ENCODE data around the gene XPO1.

The XPO1 gene

DNA sequence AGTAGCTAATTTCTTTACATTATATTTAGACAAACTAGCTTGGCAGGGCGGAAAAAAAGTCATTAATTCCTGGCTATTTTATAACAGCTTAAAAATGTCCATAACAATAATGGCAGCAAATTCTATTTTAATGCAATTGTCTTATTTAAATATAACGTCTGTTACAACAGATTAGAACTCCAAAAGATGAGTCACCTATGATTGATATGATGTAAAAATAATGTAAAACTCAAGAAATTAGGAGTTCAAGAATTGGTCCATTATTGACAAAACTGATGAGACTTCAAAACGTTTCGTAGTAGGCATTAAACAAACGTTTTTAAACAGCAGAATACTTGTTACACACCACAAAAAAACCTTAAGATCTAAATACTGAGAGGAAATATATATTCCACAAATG lies 2.7 kb downstream of the XPO1 start:
- TF ChIP-seq, protein P1, sequence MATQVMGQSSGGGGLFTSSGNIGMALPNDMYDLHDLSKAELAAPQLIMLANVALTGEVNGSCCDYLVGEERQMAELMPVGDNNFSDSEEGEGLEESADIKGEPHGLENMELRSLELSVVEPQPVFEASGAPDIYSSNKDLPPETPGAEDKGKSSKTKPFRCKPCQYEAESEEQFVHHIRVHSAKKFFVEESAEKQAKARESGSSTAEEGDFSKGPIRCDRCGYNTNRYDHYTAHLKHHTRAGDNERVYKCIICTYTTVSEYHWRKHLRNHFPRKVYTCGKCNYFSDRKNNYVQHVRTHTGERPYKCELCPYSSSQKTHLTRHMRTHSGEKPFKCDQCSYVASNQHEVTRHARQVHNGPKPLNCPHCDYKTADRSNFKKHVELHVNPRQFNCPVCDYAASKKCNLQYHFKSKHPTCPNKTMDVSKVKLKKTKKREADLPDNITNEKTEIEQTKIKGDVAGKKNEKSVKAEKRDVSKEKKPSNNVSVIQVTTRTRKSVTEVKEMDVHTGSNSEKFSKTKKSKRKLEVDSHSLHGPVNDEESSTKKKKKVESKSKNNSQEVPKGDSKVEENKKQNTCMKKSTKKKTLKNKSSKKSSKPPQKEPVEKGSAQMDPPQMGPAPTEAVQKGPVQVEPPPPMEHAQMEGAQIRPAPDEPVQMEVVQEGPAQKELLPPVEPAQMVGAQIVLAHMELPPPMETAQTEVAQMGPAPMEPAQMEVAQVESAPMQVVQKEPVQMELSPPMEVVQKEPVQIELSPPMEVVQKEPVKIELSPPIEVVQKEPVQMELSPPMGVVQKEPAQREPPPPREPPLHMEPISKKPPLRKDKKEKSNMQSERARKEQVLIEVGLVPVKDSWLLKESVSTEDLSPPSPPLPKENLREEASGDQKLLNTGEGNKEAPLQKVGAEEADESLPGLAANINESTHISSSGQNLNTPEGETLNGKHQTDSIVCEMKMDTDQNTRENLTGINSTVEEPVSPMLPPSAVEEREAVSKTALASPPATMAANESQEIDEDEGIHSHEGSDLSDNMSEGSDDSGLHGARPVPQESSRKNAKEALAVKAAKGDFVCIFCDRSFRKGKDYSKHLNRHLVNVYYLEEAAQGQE (IDR thresholded peaks at IDR 0.05; ENCODE audit: low read depth): no peak
- no peak for TF ChIP-seq MAX (IDR thresholded peaks at IDR 0.05)
- no peak for TF ChIP-seq USF1 (IDR thresholded peaks at IDR 0.05)
- TF ChIP-seq CEBPB (IDR thresholded peaks at IDR 0.05): no peak
- TF ChIP-seq TCF12 (IDR thresholded peaks at IDR 0.05; ENCODE audit: low read depth): no peak
- TF ChIP-seq RAD21 (IDR thresholded peaks at IDR 0.05; ENCODE audit: low read depth): no peak
- TF ChIP-seq TAF1 (IDR thresholded peaks at IDR 0.05; ENCODE audit: low read depth): no peak
- no peak for TF ChIP-seq ZBTB7A (IDR thresholded peaks at IDR 0.05; ENCODE audit: low read depth)
- TF ChIP-seq CREB1 (IDR thresholded peaks at IDR 0.05; ENCODE audit: low read depth): no peak

GRCh38 chr2:61534926-61535325 lies 3.2 kb downstream of the XPO1 start:
- TF ChIP-seq ZBTB7A (IDR thresholded peaks at IDR 0.05; ENCODE audit: low read depth) (no peak), USF1 (IDR thresholded peaks at IDR 0.05) (no peak), RAD21 (IDR thresholded peaks at IDR 0.05; ENCODE audit: low read depth) (no peak), TEAD4 (IDR thresholded peaks at IDR 0.05) (no peak), TAF1 (IDR thresholded peaks at IDR 0.05; ENCODE audit: low read depth) (no peak), EP300 (IDR thresholded peaks at IDR 0.05; ENCODE audit: borderline replicate concordance) (no peak), TCF12 (IDR thresholded peaks at IDR 0.05; ENCODE audit: low read depth) (no peak), EGR1 (IDR thresholded peaks at IDR 0.05) (no peak), FOXM1 (IDR thresholded peaks at IDR 0.05; ENCODE audit: borderline replicate concordance, low read depth) (no peak), MAX (IDR thresholded peaks at IDR 0.05) (no peak), NFIC (IDR thresholded peaks at IDR 0.05) (no peak), YY1 (IDR thresholded peaks at IDR 0.05; ENCODE audit: low read depth) (no peak), CEBPB (IDR thresholded peaks at IDR 0.05) (no peak), CREB1 (IDR thresholded peaks at IDR 0.05; ENCODE audit: low read depth) (no peak)
- TF ChIP-seq, protein P1 (IDR thresholded peaks at IDR 0.05; ENCODE audit: low read depth): no peak

- TF ChIP-seq TCF12 (IDR thresholded peaks at IDR 0.05; ENCODE audit: low read depth) (no peak), TEAD4 (IDR thresholded peaks at IDR 0.05) (no peak), USF1 (IDR thresholded peaks at IDR 0.05) (no peak), NFIC (IDR thresholded peaks at IDR 0.05) (no peak), YY1 (IDR thresholded peaks at IDR 0.05; ENCODE audit: low read depth) (no peak), ZBTB7A (IDR thresholded peaks at IDR 0.05; ENCODE audit: low read depth) (no peak), EP300 (IDR thresholded peaks at IDR 0.05; ENCODE audit: borderline replicate concordance) (no peak), TAF1 (IDR thresholded peaks at IDR 0.05; ENCODE audit: low read depth) (no peak), CEBPB (IDR thresholded peaks at IDR 0.05) (no peak), RAD21 (IDR thresholded peaks at IDR 0.05; ENCODE audit: low read depth) (no peak), FOXM1 (IDR thresholded peaks at IDR 0.05; ENCODE audit: borderline replicate concordance, low read depth) (no peak)
Measured at GRCh38 chr2:61530749-61531148, 7.4 kb downstream of the XPO1 start.

DNA sequence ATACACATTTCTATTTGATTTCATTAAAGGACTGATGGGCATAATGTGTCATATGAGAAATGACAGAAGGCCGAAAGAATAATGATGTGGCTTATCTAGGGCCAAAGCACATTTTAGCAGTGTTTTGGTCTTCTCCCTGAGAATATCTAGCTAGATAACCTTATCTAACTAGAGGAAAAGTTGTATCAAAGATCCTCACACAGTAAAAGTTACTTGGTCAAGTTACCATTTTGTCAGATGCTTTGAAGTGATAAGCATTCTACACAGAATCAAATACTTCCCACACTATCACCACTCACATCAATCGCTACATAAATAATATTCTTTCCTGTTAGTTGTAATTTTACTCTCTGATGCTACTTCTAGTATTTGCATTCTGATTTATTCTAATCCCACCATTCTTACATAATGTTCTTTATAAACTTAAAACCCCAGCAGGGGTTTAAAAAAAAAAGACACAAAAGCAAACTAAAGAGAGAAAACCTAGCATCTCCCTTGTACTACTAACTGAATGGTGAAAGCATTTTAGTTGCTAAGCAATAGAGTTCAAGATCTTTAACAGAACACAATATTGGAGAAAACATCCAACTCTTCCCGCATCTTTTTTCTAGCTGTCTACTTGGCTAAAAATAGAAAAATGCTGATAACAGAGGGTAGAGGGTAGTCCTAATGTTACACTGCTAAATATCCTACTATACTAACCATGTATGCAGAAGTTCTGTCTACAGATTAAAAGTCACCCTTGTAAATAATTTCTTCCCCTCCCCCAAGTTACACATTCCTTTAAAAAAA lies 8.0 kb downstream of the XPO1 start:
- no peak for TF ChIP-seq TCF12 (IDR thresholded peaks at IDR 0.05; ENCODE audit: low read depth)
- TF ChIP-seq, protein P1 (IDR thresholded peaks at IDR 0.05; ENCODE audit: low read depth): no peak

Measured in Ishikawa (cell line).